Kidney (tissue), 14 donors: ENCODE data around the gene NAB2. TPM values are rescaled to one million over a fixed set of nuclear protein-coding genes. Genes with fewer than 3 reads are reported as not detected.

Experiments used
- DNase-seq, 5 donors: peaks; one replicate each; pipeline ENCODE4 v3.0.0-alpha.2; 2013 to 2020
- FAIRE-seq: peaks from 2 replicates; lab custom pipeline; 2012; peaks lifted over from hg19 to GRCh38; lab: Jason Lieb, UNC
- H3K27ac ChIP-seq, 2 donors: one replicate each; pipeline ENCODE4 v1.7.0; 2013; ENCODE audit warnings: low read depth in 2 of 2, low read length in 2 of 2, inconsistent platforms in 1 of 2
- H3K27me3 ChIP-seq: one replicate; pipeline ENCODE4 v1.7.1; 2013; ENCODE audit warnings: low read length, inconsistent platforms; ENCODE audit not compliant: control insufficient read depth, insufficient read depth
- H3K36me3 ChIP-seq, 3 donors: one replicate each; pipeline versions ENCODE4 v1.7.0 to v1.7.1; 2013; ENCODE audit warnings: low read length in 3 of 3, control low read depth in 1 of 3, inconsistent platforms in 1 of 3; ENCODE audit not compliant: insufficient read depth in 3 of 3, control insufficient read depth in 2 of 3
- H3K4me1 ChIP-seq, 3 donors: one replicate each; pipeline versions ENCODE4 v1.7.0 to v1.7.1; 2013; ENCODE audit warnings: low read length in 3 of 3, inconsistent platforms in 1 of 3, low read depth in 1 of 3; ENCODE audit not compliant: control insufficient read depth in 2 of 3, insufficient read depth in 2 of 3
- H3K4me3 ChIP-seq, 3 donors: one replicate each; pipeline versions ENCODE4 v1.7.0 to v1.8.1; 2013; ENCODE audit warnings: low read length in 3 of 3, control low read depth in 1 of 3, inconsistent platforms in 1 of 3
- H3K9ac ChIP-seq, 3 donors: one replicate each; pipeline versions ENCODE4 v1.7.0 to v1.7.1; 2013; ENCODE audit warnings: low read length in 3 of 3, control low read depth in 1 of 3, inconsistent platforms in 1 of 3
- H3K9me3 ChIP-seq, 3 donors: one replicate each; pipeline versions ENCODE4 v1.7.0 to v1.7.1; 2013; ENCODE audit warnings: low read length in 3 of 3, control low read depth in 1 of 3, inconsistent platforms in 1 of 3; ENCODE audit not compliant: control insufficient read depth in 2 of 3, insufficient read depth in 1 of 3
- intact Hi-C: fragments of 100-400 bp; cut with DNase I; formaldehyde crosslinking; loops from one replicate; pipeline ENCODE4 v1.11.1; 2022
- polyA plus RNA-seq: library from polyadenylated mRNA; stranded (reverse); fragments of 350-450 nt; fragmentation: Illumina TruSeq; extraction: RNeasy Lipid Tissue Mini Kit (QIAGEN cat#74804); gene quantifications from one replicate; pipeline ENCODE4 v1.2.3, GENCODE V29; 2014; ENCODE audit warnings: low read depth, low replicate concordance; ENCODE audit not compliant: insufficient read depth
- total RNA-seq: library from RNA; stranded (reverse); fragmentation: NEBNext Ultra II Directional; extraction: Animal tissue kit (Norgen Biotek cat#: 25700); gene quantifications from one replicate; pipeline ENCODE4 v1.2.1, GENCODE V29; 2021
- TF ChIP-seq, protein P1 (sequence below): IDR thresholded peaks from 3 replicates; pipeline ENCODE4 v1.5.1; 2012; ENCODE audit warnings: mild to moderate bottlenecking, moderate library complexity, borderline replicate concordance; ENCODE audit not compliant: insufficient read depth; ENCODE audit errors: extremely low read depth
- donor health status: control.
- donor health status: control.
- donor health status: control.
- donor health status: control.
- donor health status: control.
- donor health status: DM: yes; HTN: yes; CAD: no.
- donor health status: Normal renal cell carcinoma (clear cell type).

The NAB2 gene
- total and polyA plus RNA-seq, 2 donors from 2014 or later: 13.9 to 28.0 TPM

DNA sequence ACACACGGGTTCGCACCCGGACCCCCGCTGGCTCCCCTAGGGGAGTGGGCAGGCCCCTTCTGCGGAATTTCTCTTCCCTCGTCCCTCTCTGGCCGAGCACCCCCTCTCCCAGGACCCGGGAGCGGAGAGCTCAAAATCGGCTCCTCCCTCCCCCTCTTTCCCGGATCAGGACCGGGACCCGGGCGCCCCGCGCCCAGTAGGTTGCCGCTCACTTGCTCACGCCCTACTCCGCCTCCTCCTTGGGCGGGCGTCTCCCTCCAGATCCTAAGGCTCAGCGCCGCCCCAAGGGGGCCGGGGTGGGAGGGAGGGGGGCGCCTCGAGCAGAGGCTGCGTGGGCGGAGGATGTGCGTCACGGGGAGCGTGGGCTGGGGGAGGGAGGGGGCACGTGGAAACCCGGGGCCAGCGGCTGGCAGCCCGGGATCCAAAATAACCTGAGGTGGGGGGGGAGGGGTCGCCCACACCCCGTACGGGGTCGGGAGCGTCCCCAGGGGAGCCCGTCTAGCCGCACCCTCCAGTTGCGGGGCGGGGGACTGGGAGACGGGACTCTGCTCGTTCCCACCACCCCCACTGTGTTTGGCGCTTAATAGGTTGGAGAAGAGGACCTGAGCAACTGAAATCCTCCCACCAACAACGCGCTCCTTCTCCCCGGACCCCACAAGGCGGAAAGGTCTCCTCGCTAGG, 1.8 kb upstream of the NAB2 start:
- peaks cover under 1 to 12% (median 4%) of the 10 kb centered on the region in 3 donors for H3K36me3 ChIP-seq
- H3K9ac ChIP-seq: peak overlapping the region; percentile 51 to 95 (median 91)
- H3K4me1 ChIP-seq: peaks cover 5 to 16% (median 15%) of the 10 kb centered on the region in 3 donors
- H3K9me3 ChIP-seq: no peaks in the 10 kb centered on the region
- H3K27ac ChIP-seq: peak overlapping the region; percentile 99 to 100
- intact Hi-C loops: no loop called here
- H3K27me3 ChIP-seq: no peaks in the 10 kb centered on the region
- H3K4me3 ChIP-seq: peak overlapping the region; percentile 65 to 93 (median 74)
- FAIRE-seq: no peak
- peak; percentile 82 to 99 (median 92) for DNase-seq
- TF ChIP-seq, protein P1, sequence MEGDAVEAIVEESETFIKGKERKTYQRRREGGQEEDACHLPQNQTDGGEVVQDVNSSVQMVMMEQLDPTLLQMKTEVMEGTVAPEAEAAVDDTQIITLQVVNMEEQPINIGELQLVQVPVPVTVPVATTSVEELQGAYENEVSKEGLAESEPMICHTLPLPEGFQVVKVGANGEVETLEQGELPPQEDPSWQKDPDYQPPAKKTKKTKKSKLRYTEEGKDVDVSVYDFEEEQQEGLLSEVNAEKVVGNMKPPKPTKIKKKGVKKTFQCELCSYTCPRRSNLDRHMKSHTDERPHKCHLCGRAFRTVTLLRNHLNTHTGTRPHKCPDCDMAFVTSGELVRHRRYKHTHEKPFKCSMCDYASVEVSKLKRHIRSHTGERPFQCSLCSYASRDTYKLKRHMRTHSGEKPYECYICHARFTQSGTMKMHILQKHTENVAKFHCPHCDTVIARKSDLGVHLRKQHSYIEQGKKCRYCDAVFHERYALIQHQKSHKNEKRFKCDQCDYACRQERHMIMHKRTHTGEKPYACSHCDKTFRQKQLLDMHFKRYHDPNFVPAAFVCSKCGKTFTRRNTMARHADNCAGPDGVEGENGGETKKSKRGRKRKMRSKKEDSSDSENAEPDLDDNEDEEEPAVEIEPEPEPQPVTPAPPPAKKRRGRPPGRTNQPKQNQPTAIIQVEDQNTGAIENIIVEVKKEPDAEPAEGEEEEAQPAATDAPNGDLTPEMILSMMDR: no peak

DNA sequence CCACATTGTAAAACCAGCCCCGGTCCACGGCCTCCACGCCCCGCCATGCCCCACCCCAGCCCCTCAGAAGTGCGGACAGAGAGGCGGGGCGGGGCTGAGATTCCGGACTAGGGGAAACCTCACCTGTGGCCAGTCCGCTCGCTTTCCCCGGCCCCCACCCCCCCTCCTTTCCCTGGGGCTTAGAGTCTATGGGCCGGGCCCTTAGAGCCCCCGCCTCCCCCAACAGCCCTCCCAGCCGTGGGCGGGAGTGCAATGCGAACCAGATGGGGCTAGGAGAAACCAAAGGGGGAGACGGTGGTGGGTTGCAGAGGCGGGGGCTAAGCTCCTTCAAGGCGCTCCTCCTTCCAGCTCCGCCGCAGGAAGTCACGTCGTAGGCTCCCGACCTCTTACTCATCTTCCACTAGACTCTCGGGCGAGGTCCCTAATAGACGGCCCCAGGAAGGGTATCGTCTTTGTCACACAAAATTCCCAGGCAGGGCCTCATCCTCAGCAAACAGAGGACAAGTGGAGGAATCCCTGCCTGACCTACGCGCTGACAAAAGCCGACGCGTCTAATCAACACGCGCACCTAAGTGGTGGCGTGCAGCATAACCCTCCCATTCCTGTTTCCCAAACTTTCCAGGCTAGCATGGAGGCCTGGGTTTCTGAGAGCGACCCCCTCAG, 1.1 kb upstream of the NAB2 start:
- no peak for FAIRE-seq
- Histone ChIP-seq H3K9me3 (no peaks in the 10 kb centered on the region), H3K27me3 (no peaks in the 10 kb centered on the region), H3K27ac (peak overlapping the region; percentile 99 to 100), H3K4me3 (peak overlapping the region; percentile 65 to 78 (median 78)), H3K4me1 (peaks cover 5 to 18% (median 15%) of the 10 kb centered on the region in 3 donors), H3K36me3 (peaks cover 4 to 19% (median 5%) of the 10 kb centered on the region in 3 donors), H3K9ac (peak overlapping the region; percentile 51 to 95 (median 68))
- TF ChIP-seq, protein P1: no peak
- intact Hi-C loops: no loop called here
- DNase-seq: peak; percentile 94 to 99 (median 97)

DNA sequence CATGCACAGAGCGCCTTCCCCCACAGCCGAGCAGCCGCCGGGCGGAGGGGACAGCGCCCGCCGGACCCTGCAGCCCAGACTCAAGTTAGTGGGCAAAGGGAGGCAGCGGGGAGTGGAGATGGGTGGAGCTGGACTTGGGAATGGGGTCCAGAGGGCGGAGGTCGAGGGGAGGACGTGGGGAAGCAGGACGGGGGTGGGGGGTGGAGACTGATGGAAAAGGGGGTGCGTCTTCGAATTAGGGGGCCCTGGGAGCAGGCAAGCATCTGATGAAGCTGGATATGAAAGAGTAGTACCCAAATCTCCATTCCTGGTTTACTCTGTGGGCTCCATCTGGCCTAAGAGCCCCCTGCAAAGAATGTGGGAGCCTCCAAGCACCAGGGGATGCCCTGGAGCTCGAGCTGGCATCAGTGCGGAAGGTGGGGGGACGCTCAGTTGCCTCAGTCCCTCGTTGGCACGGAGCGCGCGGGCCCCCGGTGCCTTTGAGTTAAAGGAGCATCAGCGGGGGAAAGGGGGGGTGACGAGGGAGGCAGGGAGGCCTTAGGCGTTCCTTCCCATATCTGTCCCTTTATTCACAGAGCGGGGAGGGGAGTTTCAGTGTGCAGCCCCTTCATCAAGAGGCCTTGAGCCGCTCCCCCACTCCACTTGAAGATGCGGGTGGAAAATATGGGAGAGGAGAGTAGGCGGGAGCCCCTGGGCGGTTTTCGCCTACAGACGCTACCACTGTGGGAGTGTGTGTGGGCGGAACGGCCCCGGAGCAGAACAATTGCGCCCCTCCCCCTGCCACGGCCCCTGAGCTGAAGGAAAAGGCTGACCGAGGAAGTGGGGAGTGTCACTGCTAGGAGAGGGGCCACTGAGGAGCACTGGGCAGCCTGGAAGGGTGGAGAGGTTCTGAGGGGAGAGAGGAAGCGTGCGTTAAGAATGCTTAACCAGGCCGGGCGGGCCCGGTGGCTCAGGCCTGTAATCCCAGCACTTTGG, 644 bp downstream of the NAB2 start:
- H3K9ac ChIP-seq: peak overlapping the region; percentile 53 to 73 (median 54)
- FAIRE-seq: no peak

More for the DNA sequence above, 644 bp downstream of the NAB2 start:
- H3K9me3 ChIP-seq: no peaks in the 10 kb centered on the region
- TF ChIP-seq, protein P1: no peak
- H3K27me3 ChIP-seq: no peaks in the 10 kb centered on the region
- H3K4me1 ChIP-seq: peaks cover 5 to 23% (median 15%) of the 10 kb centered on the region in 3 donors
- peak overlapping the region; percentile 78 to 84 (median 83) for H3K4me3 ChIP-seq
- H3K27ac ChIP-seq: peak overlapping the region; percentile 87 to 92
- H3K36me3 ChIP-seq: peaks cover 4 to 23% (median 5%) of the 10 kb centered on the region in 3 donors
- intact Hi-C loops: no loop called here
- peak; percentile 83 to 93 (median 90) for DNase-seq
